Sciatic nerve (tissue), 2 donors: Measurements from ENCODE around the gene SAMD10. TPM values are rescaled to one million over a fixed set of nuclear protein-coding genes. Genes with fewer than 3 reads are reported as not detected.
"Not testable (repeated sequence)": the region's sequence is repeated elsewhere in the genome, so short reads cannot be mapped to it uniquely, and the experiment has no call there.

ENCODE experiments used
- ATAC-seq: fragments of 200-7000 bp; cut with Tn5 transposase; one replicate; pipeline ENCODE4 v1.9.1; 2020; ENCODE audit warnings: mild to moderate bottlenecking, moderate library complexity
- DNase-seq: peaks from one replicate; pipeline ENCODE4 v3.0.0-alpha.2; 2020; ENCODE audit warnings: low spot score
- intact Hi-C: fragments of 100-400 bp; cut with DNase I; formaldehyde crosslinking; loops from one replicate; pipeline ENCODE4 v1.14.2; 2022
- total RNA-seq: library from RNA; stranded (reverse); fragmentation: NEBNext Ultra II Directional; extraction: Animal tissue kit (Norgen Biotek cat#: 25700); gene quantifications from one replicate; pipeline ENCODE4 v1.2.1, GENCODE V29; 2021
- donor health status: DM: no; HTN: no; CAD: no.
- donor health status: DM: no; HTN: no; CAD: no.

The SAMD10 gene
- total RNA-seq, 1 donor from 2014 or later, result 2.9 TPM

GRCh38 chr20:63960654-63961621 lies 18.5 kb downstream of the SAMD10 start:
- intact Hi-C loops, DNase-seq, ATAC-seq: not testable (repeated sequence)

- ATAC-seq (no peak), DNase-seq (no peak)
- intact Hi-C loops, result no loop called here
Observed at GRCh38 chr20:63959699-63960075, 19.8 kb downstream of the SAMD10 start.

- DNase-seq, result no peak
- intact Hi-C loops, result no loop called here
- no peak for ATAC-seq
Observed at GRCh38 chr20:63958964-63959698, 20.3 kb downstream of the SAMD10 start.

GRCh38 chr20:63958471-63958870 lies 21.0 kb downstream of the SAMD10 start:
- no peak for ATAC-seq
- intact Hi-C loops, result no loop called here

GRCh38 chr20:63957690-63958441 lies 21.6 kb downstream of the SAMD10 start:
- no peak for DNase-seq
- ATAC-seq, result peak; percentile 0
- intact Hi-C loops, result no loop called here

More at GRCh38 chr20:63958471-63958870, 21.0 kb downstream of the SAMD10 start:
- DNase-seq, result no peak

- ATAC-seq (peak; percentile 74), DNase-seq (peak; percentile 84)
- intact Hi-C loops, result no loop called here
Observed at GRCh38 chr20:63957004-63957689, 22.3 kb downstream of the SAMD10 start.

GRCh38 chr20:63956664-63957003 lies 22.8 kb downstream of the SAMD10 start:
- intact Hi-C loops, result no loop called here
- ATAC-seq, result no peak
- DNase-seq, result no peak

- peak; percentile 90 for ATAC-seq
- DNase-seq, result peak; percentile 95
Observed at GRCh38 chr20:63955827-63956663, 23.4 kb downstream of the SAMD10 start, which contains the start of gene UCKL1. TSS of gene UCKL1 (minus strand) at chr20:63956416. CDS start at chr20:63956372, 44 bp downstream.

GRCh38 chr20:63955281-63955826 lies 24.1 kb downstream of the SAMD10 start:
- ATAC-seq (no peak), DNase-seq (no peak)
- intact Hi-C loops, result no loop called here

More at GRCh38 chr20:63955827-63956663, 23.4 kb downstream of the SAMD10 start, which contains the start of gene UCKL1:
- intact Hi-C loops, result no loop called here

- intact Hi-C loops, result no loop called here
- ATAC-seq (no peak), DNase-seq (no peak)
Observed at GRCh38 chr20:63953764-63954429, 25.5 kb downstream of the SAMD10 start.

GRCh38 chr20:63952769-63953168 lies 26.7 kb downstream of the SAMD10 start:
- DNase-seq, result no peak
- ATAC-seq, result no peak
- intact Hi-C loops, result no loop called here

- ATAC-seq, result no peak
Observed at GRCh38 chr20:63952210-63952535, 27.3 kb downstream of the SAMD10 start.

GRCh38 chr20:63951398-63952209 lies 27.8 kb downstream of the SAMD10 start:
- intact Hi-C loops, result no loop called here

More at GRCh38 chr20:63952210-63952535, 27.3 kb downstream of the SAMD10 start:
- intact Hi-C loops, result no loop called here
- DNase-seq, result no peak

GRCh38 chr20:63950701-63951397 lies 28.6 kb downstream of the SAMD10 start:
- DNase-seq, result no peak
- intact Hi-C loops, result no loop called here
- ATAC-seq, result no peak

More at GRCh38 chr20:63951398-63952209, 27.8 kb downstream of the SAMD10 start:
- ATAC-seq (no peak), DNase-seq (no peak)

- ATAC-seq, result no peak
- intact Hi-C loops, result no loop called here
- peak; percentile 61 for DNase-seq
Observed at GRCh38 chr20:63947638-63948456, 31.6 kb downstream of the SAMD10 start.
